ENCODE results near the gene SRXN1.
"Not testable (repeated sequence)": the region's sequence is repeated elsewhere in the genome, so short reads cannot be mapped to it uniquely, and the experiment has no call there.

Gene SRXN1

DNA sequence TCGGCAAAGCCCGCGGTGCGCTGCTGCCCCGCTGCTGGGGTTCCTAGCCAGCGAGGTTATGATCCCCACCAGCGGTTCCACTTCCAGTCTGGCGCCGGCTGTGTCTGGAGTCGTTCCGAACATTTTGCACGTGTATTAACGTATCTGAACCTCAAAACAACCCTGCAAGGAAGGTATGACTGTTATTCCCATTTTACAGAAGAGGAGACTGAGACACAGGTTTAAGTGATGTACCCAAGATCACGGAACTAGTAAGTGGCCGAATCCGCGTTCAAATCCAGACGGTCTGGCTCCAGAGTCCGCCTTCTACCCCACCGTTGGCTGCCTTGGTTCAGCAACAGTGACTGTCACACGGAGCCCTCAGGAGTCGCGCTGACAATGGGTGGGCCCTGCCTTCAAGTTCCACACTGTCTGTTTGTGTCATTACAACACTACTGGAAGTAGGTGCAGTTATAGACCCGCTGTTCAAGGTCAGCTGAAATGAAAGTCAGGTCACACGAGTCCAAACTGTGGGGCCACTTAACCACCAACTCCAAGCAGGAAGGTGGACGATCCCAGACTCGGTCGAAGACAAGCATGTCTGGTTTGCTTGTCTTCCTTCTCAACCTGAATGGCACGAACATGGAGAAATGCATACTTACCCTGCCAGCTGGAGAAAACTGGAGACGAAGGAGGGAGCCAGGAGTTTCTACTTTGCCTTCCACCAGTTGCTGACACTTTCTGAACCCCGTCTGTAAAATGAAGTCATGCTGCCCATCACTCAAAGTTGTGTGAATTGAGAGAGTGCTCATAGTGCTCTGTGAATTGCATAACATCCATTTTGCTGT lies 803 bp upstream of the SRXN1 start:
- DNase-seq: no peak

GRCh38 chr20:652615-653109 lies 338 bp downstream of the SRXN1 start:
- DNase-seq: no peak

- no peak for DNase-seq
Measured at GRCh38 chr20:651713-652614, 1.0 kb downstream of the SRXN1 start.

DNA sequence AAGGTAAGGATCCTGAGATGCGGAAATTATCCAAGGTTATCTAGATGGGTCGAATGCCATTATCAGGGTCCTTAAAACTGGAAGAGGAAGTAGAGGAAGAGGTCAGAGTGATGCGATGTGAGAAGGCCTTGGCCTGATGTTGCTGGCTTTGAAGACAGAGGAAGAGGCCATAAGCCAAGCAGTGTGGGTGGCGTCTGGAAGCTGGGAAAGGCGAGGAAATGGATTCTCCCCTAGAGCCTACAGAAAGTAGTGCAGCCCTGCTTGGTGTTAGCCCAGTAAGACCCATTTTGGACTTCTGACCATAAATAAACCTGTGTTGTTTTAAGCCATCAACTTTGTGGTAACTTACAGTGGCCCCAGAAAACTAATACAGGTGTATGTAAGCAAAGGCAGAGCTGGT lies 2.0 kb downstream of the SRXN1 start:
- no peak for DNase-seq

DNA sequence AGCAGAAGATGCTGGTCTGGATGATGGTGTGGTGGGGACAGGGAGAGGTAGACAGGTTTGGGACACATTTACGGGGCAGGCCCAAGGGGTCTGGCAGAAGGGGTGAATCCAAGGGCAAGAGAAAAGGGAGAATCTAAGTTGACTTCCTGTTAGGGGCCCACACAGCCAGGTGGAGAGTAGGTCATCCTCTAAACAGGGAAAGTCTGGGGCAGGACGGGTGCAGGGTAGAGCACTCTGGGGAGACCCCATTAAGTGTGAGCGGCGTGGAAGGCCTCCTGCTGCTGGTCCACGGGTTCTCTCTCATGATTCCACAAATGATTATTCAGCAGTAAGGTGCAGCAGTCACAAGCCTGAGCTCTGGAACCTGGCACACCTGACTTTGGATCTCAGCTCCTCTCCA lies 2.7 kb downstream of the SRXN1 start:
- no peak for DNase-seq

GRCh38 chr20:647479-648019 lies 5.5 kb downstream of the SRXN1 start:
- DNase-seq: no peak

DNA sequence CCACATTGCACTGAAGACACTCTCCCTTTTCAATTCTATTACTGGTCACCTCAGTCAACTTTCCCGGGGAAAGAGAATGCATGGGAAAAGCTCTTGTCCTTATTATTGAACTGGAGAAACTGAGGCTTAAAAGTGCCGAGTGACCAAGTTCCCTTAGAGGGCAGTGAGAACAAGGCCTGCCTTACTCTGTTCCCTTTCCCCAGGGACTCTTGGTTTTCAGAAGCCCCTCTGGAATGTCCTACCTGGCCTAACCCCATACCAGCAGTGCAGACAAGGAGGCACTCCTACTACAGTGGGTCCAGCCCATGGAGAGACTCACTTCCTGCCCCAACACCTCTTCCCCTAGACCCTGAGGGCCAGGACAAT lies 6.1 kb downstream of the SRXN1 start:
- DNase-seq: no peak

DNA sequence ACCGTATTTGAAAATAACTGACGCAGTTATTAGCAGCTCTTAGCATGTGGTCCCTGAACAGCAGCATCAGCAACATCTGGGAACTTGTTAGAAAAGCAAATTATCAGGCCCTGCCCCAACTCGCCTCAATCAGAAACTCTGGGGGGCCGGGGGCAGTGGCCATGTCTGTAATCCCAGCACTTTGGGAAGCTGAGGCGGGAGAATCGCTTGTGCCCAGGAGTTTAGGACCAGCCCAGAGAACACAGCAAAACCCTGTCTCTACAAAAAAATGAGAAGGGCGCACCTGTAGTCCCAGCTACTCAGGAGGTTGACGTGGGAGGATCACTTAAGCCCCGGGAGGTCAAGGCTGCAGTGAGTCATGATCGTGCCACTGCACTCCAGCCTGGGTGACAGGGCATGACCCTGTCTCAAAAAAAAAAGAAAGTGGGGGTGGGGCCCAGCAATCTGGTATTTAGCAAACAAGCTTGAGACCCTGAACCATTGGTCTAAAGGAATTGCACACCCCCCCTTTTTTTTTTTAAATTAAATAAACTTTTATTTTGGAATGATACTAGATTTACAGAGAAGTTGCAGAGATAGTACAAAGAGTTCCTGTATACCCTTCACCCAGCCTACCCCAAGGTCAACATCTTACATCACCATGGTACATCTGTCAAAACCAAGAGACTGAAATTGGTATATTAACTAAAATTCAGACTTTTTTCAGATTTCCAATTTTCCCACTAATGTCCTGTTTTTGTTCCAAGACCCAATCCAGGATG lies 6.7 kb downstream of the SRXN1 start:
- DNase-seq: no peak

DNA sequence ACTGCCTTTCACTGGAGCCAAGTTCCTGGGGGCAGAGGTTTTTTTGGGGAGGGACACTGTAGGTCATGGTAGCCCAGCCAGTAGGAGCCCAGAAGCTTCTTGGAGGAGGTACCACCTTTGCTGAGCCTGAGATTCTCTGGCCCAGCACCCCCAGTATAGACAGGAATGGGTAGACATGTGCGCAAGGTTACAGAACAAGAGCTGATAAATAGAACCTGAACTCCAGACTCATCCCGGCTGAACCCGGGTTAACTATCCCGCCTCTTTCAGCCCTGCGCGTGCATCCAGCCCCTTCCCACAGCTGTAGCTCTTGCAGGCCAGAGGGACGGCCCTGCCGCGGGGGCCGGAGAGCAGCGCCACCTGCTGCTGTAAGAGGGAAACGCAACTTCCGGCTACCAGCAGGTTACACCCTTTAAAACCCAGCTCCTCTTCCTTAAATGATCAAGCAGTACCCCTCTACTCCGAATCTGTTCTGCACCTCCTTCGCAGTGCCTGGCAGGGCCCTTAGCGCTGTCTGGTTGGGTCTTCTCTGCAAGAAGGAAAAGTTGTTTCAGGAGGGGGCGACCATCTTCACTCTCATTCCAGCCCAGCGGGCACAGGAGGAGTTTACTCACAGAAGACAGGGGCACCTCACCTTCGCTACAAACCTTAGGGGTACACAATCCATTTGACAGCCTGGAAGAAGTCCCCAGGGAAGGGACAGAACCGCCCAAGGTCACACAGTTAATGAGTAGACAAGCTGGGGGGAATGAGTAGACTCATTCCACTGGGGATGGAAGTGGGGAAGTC lies 7.5 kb downstream of the SRXN1 start:
- peak; percentile 35 for DNase-seq

DNA sequence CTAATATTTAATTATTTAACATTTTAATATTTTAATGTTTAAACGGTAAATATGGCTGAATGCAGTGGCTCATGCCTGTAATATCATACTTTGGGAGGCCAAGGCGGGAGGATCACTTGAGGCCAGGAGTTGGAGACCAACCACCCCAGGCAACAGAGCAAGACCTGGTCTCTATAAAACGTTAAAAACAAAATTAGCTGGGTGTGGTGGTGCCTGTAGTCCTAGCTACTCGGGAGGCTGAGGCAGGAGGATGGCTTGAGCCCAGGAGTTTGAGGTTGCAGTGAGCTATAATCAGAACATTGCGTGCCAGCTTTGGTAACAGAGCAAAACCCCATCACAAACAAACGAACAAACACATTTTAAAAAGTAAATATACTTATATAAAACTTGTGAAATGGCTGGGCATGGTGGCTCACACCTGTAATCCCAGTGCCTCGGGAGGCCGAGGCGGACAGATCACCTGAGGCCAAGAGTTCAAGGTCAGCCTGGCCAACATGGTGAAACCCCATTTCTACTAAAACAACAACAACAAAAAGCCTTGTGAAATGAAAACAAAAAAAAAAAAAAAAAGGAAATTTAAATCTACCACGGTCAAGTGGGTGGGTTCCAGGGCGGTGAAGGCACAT lies 8.2 kb downstream of the SRXN1 start:
- no peak for DNase-seq

GRCh38 chr20:642398-643174 lies 10.4 kb downstream of the SRXN1 start:
- DNase-seq: no peak

DNA sequence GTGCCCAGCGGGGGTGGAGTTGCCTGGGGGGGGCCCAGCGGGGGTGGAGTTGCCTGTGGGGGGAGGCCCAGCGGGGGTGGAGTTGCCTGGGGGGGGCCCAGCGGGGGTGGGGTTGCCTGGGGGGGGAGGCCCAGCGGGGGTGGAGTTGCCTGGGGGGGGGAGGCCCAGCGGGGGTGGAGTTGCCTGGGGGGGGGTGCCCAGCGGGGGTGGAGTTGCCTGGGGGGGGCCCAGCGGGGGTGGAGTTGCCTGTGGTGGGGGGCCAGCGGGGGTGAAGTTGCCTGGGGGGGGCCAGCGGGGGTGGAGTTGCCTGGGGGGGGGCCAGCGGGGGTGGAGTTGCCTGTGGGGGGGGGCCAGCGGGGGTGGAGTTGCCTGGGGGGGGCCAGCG lies 11.0 kb downstream of the SRXN1 start:
- not testable (repeated sequence) for DNase-seq

DNA sequence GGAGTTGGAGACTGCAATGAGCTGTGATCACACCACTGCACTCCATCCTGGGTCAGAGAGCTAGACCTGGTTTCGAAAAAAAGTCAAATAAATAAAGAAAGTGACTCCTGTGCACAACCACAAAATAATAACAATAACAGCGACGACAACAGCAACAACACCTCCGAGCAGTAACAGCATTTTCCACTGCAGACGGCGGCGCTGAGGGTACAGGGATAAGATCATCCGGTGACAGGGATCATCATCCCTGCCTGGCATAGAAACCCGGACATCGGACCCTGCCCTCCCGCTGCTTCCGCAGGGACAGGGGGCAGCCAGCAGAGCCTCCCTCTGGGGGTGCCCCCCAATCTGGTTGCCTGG lies 11.5 kb downstream of the SRXN1 start:
- no peak for DNase-seq

DNA sequence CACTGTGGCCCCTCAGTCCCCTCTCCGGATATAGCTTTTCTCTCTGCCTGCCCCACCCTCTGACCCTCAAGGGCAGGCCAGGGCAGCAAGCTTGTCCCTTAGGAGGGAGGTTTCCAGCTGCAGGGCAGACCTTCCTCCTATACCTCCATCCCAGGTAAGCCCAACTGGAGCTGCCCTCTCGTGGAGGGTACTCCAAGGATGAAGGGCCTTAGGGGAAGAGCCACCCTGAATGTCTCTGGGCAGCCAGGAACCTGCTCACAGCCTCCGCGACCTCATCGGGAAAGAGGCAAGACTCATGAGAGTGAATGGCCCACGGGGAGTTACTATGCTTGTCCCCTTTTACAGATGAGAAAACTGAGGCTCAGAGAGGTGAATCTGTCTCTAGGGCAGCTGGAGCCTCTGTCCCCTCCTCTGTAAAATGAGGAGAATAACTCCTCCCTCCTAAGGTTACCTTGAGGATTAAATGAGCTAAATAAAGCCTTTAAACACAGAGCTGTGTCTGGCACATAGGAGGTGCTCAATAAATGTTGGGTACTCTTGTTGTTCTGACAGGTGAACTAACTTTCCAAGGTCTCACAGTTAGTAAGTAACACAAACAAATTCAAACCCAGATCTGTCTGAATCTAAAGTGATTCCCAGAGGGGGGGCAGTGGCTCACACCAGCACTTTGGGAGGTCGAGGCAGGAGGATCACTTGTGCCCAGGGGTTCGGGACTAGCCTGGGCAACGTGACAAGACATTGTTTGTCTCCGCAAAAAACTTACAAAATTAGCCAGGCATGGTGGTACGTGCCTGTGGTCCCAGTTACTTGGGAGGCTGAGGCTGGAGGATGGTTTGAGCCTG lies 12.1 kb downstream of the SRXN1 start:
- DNase-seq: no peak

DNA sequence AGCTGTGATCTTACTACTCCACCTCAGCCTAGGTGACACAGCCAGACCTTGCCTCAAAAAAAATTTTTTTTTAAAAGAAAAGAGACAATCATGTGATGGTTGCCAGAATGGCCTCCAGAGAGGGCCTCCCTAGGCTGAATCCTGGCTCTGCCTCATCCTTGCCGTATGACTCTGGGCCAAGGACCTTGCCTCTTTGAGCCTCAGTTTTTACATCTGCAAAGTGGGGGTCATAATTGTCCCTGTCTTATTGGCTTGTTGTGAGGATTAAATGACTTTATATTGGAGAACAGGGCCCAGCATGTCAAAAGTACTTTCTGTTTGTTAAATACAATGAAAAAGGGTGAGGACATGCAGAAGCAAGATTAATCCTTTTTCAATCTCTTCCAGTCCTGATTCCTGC lies 14.4 kb downstream of the SRXN1 start:
- DNase-seq: no peak

DNA sequence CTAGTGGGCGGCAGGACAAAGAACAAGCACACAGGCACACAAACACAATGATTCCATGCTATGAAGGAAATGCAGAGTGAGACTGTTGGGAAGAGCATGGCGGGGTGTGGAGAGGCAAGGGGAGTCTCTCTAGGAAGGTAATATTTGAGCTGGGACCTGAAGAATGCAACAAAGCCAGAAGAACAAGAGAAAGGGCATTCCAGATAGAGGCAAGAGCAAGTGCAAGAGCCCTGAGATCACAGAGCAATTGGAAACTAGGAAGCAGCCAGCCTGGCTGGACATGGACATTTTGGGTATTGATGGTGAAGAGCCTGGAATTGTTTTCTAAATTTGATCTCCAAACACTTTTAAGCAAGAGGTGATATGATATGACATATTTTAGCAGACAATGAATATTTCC lies 15.4 kb downstream of the SRXN1 start:
- no peak for DNase-seq

DNA sequence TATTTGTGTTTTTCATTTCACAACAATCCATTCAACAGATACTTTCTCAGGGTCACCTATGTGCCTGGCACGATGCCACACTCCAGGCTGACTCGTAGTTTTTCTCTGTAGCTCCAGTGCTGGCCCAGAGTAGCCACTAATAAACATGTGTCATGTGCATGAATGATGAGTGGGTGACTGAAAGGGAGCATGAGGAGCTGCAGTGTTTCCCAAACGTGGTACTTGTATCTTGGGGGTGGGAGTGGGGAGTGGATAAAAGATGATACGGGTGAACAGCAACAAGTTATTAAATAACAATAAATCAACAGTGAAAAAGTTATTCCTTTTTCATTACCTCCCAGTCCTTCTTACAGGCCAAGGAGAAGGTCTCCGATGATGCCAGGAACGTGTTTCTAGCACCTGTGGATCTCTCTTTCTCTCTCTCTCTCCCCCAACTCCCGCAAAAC lies 17.1 kb downstream of the SRXN1 start:
- DNase-seq: no peak

DNA sequence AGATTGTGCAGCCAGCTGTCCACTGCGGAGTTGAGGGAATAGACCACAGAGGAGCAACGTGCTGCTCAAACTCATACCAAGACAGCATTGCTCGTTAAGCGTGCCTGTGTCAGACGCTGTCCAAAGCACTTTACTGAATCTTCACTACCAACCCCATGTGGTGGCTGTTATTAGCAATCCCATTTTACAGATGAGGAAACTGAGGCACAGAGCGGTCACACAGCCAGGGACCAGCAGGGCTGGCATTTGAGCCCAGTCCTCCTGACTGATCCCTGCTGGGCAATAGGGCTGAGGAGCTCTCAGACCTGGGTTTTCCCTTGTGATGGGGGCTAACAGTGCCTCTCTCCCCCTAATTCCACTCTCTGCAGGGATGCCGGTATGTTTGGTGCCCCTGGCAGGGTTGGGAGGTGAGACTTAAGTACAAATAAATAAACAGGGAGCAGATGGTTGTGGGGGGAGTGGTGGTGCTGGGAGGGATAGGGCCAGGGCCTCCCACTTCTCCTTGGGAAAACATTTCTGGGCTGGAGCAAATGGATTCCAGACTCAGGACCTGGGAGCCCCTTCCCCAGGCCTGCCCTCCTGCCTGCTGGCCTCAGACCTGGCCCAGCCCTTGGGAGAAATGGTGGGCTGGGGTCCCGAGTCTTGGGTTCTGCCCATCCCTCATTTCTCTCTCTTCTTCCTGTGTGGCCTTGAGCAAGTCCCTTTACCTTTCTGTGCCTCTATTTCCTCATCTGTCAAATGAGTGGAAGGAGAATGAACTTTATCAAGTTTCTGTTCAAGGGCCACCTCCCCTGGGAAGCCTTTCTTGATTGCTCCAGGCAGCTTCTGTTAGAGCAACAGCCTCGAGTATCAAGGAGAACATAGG lies 17.7 kb downstream of the SRXN1 start:
- DNase-seq: no peak
